A549 treated with DMSO at 1 μM for 4 hours (cell line): ENCODE measurements around the gene SLC19A3. TPM values are rescaled to one million over a fixed set of nuclear protein-coding genes. Genes with fewer than 3 reads are reported as not detected.

Source experiments
- total RNA-seq: library from RNA; stranded (reverse); fragments of 200-300 nt; extraction: Qiagen RNA extraction; gene quantifications from 5 replicates; pipeline ENCODE4 v1.2.3, GENCODE V29; 2022; ENCODE audit warnings: low read depth

SLC19A3 gene
- 2.5 to 3.8 TPM (median 3.2 TPM) in 5 replicates for total RNA-seq

DNA sequence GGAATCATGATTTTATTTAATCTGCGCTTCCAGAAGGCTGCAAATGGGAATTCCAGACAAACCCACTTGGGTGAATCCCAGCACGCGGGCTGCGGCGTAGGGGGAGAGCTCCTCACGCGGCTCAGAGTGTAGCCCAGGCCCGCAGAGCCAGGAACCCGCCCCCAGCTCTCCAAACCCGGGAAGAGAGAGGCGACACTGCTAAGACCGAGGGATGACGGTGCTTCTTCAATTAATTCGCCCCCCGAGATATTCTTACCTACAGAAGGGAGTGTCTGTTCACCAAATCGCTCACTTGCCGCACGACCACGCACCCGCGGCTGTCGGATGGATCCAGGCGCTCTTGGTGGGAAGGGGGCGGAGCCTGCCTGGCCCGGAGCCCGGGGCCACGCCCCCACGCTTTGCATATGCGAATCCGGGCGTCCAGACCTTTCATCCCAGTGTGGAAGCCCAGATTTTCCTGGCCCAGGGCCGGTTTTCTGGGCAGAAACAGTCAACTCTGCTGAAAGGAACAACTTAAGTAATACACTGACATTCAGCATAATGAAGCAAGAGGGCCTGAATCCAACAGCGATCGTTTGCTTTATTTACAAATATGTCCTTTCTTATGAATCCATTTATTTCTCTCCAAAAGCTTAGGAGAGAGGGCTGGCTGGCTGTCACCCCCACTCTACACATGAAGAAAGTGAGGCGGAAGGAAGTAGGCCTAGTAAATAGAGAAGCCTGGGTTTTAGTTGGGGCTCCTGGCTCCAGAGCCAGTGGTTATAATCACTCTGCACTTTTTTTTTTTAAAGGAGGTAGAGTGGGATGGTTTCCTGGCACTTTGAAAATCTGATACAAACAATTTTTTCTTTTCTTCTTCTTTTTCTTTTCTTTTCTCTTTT, at the start of gene SLC19A3:
TSS of gene SLC19A3 (minus strand) at position 342 of the 881 bp plus-strand sequence. CDS start 15,710 bp downstream, outside the sequence.

DNA sequence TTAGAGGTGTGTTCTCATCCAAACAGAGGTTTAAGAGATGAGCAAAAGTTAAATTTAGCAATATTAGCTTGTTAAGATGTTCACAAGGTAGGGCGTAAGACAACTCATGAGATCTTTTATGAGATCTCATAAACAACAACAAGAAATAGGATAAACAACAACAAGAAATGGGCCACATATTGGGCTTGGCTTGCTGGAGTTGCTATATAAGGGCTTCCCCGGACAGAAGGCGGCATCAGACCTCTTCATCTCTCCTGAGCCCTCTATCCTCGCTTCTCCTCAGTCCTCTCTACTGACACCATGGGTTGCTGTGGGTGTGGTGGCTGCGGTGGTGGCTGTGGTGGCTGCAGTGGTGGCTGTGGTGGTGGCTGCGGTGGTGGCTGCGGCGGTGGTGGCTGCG, 27.8 kb upstream of the SLC19A3 start, which contains the start of gene SCYGR8:
TSS of gene SCYGR8 (plus strand) at position 301 of the 400 bp plus-strand sequence. CDS start at position 301, 0 bp downstream.

DNA sequence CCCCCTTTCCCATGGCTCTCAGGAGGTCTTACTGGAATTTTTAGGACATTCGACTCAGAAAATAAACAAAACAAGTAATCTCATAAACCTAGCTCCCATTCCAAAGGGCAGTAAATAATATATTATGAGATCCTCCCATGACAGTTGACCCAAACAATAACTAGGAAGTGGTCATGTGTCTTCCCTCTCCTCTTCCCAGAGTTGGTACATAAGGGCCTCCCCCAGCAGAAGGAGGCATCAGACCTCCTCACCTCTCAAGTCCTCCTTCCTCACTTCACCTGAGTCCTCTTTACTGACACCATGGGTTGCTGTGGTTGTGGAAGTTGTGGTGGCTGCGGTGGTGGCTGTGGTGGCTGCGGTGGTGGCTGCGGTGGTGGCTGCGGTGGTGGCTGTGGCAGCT, 10.2 kb upstream of the SLC19A3 start, which contains the start of gene SCYGR7:
TSS of gene SCYGR7 (plus strand) at position 301 of the 400 bp plus-strand sequence. CDS start at position 301, 0 bp downstream.

DNA sequence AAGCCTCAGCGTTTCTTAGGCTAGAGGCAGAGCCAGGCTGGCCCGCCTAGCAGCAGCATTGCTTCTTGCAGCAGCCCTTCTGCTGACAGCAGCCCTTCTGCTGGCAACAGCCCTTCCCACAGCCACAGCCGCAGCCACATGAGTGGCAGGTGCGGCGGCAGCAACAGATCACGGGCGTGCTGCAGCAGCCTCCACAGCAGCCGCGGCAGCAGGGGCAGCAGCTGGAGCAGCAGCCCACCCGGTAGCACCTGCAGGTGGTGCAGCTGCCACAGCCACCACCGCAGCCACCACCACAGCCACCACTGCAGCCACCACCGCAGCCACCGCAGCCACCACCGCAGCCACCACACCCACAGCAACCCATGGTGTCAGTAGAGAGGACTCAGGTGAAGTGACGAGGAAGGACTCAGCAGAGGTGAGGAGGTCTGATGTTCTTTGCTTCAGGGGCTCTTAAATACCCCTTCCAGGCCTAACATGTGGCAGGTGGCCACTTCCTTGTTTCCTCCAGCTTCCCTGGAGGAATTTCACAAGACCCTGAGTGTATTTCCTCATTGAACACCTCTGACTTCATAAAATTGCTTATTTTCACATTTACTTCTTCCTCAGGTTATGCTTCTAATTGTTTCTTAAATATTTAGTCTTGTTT, 6.7 kb upstream of the SLC19A3 start, which contains the start of gene SCYGR6:
TSS of gene SCYGR6 (minus strand) at position 364 of the 646 bp plus-strand sequence. CDS start at position 364, 0 bp downstream.

DNA sequence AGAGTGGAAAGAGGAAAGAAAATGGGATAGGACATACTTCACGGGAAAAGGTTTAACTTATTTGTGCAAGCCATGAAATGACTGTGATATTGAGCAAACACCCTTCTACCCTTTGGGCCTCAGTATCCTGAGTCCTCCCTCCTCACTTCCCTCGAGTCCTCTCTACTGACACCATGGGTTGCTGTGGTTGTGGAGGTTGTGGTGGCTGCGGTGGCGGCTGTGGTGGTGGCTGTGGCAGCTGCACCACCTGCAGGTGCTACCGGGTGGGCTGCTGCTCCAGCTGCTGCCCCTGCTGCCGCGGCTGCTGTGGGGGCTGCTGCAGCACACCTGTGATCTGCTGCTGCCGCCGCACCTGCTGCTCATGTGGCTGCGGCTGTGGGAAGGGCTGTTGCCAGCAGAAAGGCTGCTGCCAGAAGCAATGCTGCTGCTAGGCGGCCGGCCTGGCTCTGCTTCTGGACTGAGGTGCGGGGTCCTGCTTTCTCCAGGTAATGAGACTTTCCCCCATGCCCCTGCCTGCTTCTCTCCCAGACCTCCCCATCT, 51.1 kb downstream of the SLC19A3 start, which contains the start of gene SCYGR5:
TSS of gene SCYGR5 (plus strand) at position 174 of the 540 bp plus-strand sequence. CDS start at position 174, 0 bp downstream.

Other genes with a start within 250 kb of the SLC19A3 start
- gene AGFG1, start 245.9 kb downstream of the SLC19A3 start, total RNA-seq = 105 to 141 TPM (median 128 TPM) in 5 replicates
- gene SCYGR2, start 119.1 kb downstream of the SLC19A3 start, total RNA-seq = not detected in 5 replicates
- gene SCYGR3, start 103.2 kb downstream of the SLC19A3 start, total RNA-seq = not detected in 5 replicates
- gene SCYGR4, start 100.5 kb downstream of the SLC19A3 start, total RNA-seq = not detected in 5 replicates
- not detected in 5 replicates for gene SCYGR5, start 51.2 kb downstream of the SLC19A3 start, total RNA-seq
- gene SCYGR6, start 6.7 kb upstream of the SLC19A3 start, total RNA-seq = not detected in 5 replicates
- gene SCYGR7, start 10.3 kb upstream of the SLC19A3 start, total RNA-seq = not detected in 5 replicates
- gene SCYGR8, start 27.9 kb upstream of the SLC19A3 start, total RNA-seq = not detected in 5 replicates
- gene CCL20, start 95.8 kb upstream of the SLC19A3 start, total RNA-seq = 2.3 to 7.2 TPM (median 3.2 TPM) in 5 replicates
- gene DAW1, start 153.6 kb upstream of the SLC19A3 start, total RNA-seq = 1.6 to 2.7 TPM (median 1.7 TPM) in 5 replicates